Measurements from ENCODE around the gene CENPQ.
"Not testable (repeated sequence)": the region's sequence is repeated elsewhere in the genome, so short reads cannot be mapped to it uniquely, and the experiment has no call there.

CENPQ gene

GRCh38 chr6:49462927-49463611 lies at the start of gene CENPQ, which contains the start of gene MMUT:
Gene CENPQ (plus strand): TSS chr6:49463370. CDS start chr6:49470177, 6,807 bp downstream.
Gene MMUT (minus strand): TSS chr6:49463253. CDS start chr6:49459466, 3,787 bp downstream.
- DNase-seq = peak; percentile 50 to 82

- no peak for DNase-seq
These were observed 47.8 kb upstream of the CENPQ start for GRCh38 chr6:49415358-49415757.

- no peak for DNase-seq
These were observed 47.0 kb upstream of the CENPQ start for GRCh38 chr6:49416195-49416594.

GRCh38 chr6:49423817-49424216 lies 39.4 kb upstream of the CENPQ start:
- DNase-seq = no peak

GRCh38 chr6:49430187-49430586 lies 33.0 kb upstream of the CENPQ start:
- DNase-seq = no peak

- DNase-seq = no peak
These were observed 32.3 kb upstream of the CENPQ start for GRCh38 chr6:49430866-49431265.

GRCh38 chr6:49453221-49453620 lies 9.9 kb upstream of the CENPQ start:
- DNase-seq = no peak

- no peak for DNase-seq
These were observed 8.1 kb upstream of the CENPQ start for GRCh38 chr6:49454787-49455709.

GRCh38 chr6:49457771-49458170 lies 5.4 kb upstream of the CENPQ start:
- DNase-seq = no peak

GRCh38 chr6:49462071-49462470 lies 1.1 kb upstream of the CENPQ start:
- DNase-seq = no peak

- no peak for DNase-seq
These were observed 607 bp upstream of the CENPQ start for GRCh38 chr6:49462599-49462926.

GRCh38 chr6:49463612-49463967 lies 420 bp downstream of the CENPQ start:
- no peak for DNase-seq

GRCh38 chr6:49464691-49465090 lies 1.5 kb downstream of the CENPQ start:
- DNase-seq = no peak

GRCh38 chr6:49468042-49468441 lies 4.9 kb downstream of the CENPQ start:
- DNase-seq = no peak

GRCh38 chr6:49476564-49476963 lies 13.4 kb downstream of the CENPQ start:
- not testable (repeated sequence) for DNase-seq

- DNase-seq = no peak
These were observed 16.3 kb downstream of the CENPQ start for GRCh38 chr6:49479308-49479970.

- DNase-seq = not testable (repeated sequence)
These were observed 18.7 kb downstream of the CENPQ start for GRCh38 chr6:49481846-49482245.

- not testable (repeated sequence) for DNase-seq
These were observed 20.2 kb downstream of the CENPQ start for GRCh38 chr6:49483380-49483779.

GRCh38 chr6:49490633-49491032 lies 27.5 kb downstream of the CENPQ start:
- no peak for DNase-seq

GRCh38 chr6:49497304-49497703 lies 34.1 kb downstream of the CENPQ start:
- DNase-seq = no peak

- no peak for DNase-seq
These were observed 36.0 kb downstream of the CENPQ start for GRCh38 chr6:49499126-49499525.

- DNase-seq = no peak
These were observed 36.5 kb downstream of the CENPQ start, which contains the start of gene GLYATL3 for GRCh38 chr6:49499623-49500022. Gene GLYATL3 (plus strand): TSS chr6:49499923. CDS start chr6:49511991, 12,068 bp downstream.

- no peak for DNase-seq
These were observed 41.5 kb downstream of the CENPQ start for GRCh38 chr6:49504666-49505065.
